Measurements from ENCODE around the gene EFCAB5. TPM values are rescaled to one million over a fixed set of nuclear protein-coding genes. Genes with fewer than 3 reads are reported as not detected.

The EFCAB5 gene
- total and polyA plus RNA-seq, 4 donors = under 0.01 to 0.05 TPM; not detected in 2

DNA sequence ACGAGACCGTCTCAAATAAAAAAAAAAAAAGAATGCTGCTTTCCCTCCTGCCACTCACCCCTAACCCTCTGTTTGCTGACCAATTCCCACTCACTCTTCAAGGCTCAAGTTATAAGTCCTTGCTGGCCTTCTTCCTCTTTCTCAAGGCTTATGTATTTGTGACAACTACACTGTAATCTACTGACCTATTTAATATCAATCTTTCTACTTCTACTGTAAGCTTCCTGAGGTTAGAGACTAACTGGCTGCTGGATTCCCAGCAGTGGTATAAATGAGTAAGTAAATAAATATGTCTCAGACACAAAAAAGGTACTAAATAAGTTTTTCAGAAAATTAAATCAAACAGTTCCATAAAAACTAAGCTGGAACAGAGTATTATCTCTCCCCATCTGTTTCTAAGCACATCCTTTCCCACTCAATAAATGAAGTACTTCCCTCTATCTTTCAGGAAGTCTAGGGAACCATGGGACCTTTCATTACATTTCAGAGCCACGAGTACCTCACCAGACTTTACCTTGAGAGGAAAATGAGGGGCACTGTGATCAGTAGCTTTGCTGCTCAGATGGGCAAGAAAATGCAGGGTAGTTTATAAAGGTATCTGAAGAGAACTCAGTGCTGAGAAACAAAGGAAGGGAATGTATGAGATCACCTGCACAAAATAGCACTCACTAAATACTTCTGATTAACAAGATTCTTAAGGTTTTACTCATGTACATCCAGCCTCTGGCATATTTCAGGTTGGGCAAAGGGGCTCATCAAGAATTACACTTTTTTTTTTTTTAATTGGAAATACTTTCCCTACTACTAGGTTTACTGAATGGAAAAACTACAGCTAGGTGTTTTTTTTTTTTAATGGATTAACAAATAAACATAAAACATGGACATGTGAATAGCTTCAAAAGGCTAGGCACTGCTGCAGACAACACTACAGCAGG is 22.2 kb upstream of the EFCAB5 start:
- H3K27ac ChIP-seq (ENCODE audit: low read depth in 1 of 2, low read length in 2 of 2) = no peak overlapping the region
- H3K9ac ChIP-seq (ENCODE audit: low read depth in 1 of 2, low read length in 2 of 2) = no peak overlapping the region
- TF ChIP-seq FOXA1 (IDR thresholded peaks at IDR 0.05) (no peak), RXRA (IDR thresholded peaks at IDR 0.05) (no peak), HNF4G (IDR thresholded peaks at IDR 0.05) (no peak), MAX (IDR thresholded peaks at IDR 0.05) (no peak), FOXA2 (IDR thresholded peaks at IDR 0.05) (no peak), YY1 (IDR thresholded peaks at IDR 0.05) (no peak), GABPA (IDR thresholded peaks at IDR 0.05 in 1 of 2, conservative IDR thresholded peaks at IDR 0.05 in 1 of 2) (no peak), ZBTB33 (IDR thresholded peaks at IDR 0.05) (no peak)
- H3K36me3 ChIP-seq (ENCODE audit: control insufficient read depth in 4 of 4, insufficient read depth in 3 of 4, low read depth in 1 of 4, low read length in 3 of 4) = no peaks in the 10 kb centered on the region
- no peaks in the 10 kb centered on the region for H3K27me3 ChIP-seq (ENCODE audit: control insufficient read depth in 4 of 4, insufficient read depth in 4 of 4, low read length in 3 of 4)
- 86% methylated on average over 3 of the region's 3 CpGs for WGBS
- no peak overlapping the region for H3K4me3 ChIP-seq (ENCODE audit: low read depth in 1 of 3, low read length in 3 of 3)
- H3K4me1 ChIP-seq (ENCODE audit: control insufficient read depth in 4 of 4, insufficient read depth in 4 of 4, low read length in 3 of 4) = peaks cover 0 to 4% (median 0%) of the 10 kb centered on the region in 4 donors
- no peaks in the 10 kb centered on the region for H3K9me3 ChIP-seq (ENCODE audit: control insufficient read depth in 4 of 4, low read length in 3 of 4)
- no peak for DNase-seq (ENCODE audit: low spot score)

- WGBS = 84% methylated on average over 1 of the region's 1 CpG
- no peak for TF ChIP-seq MAX (IDR thresholded peaks at IDR 0.05)
- TF ChIP-seq SP1 (IDR thresholded peaks at IDR 0.05) = no peak
- no peak for TF ChIP-seq REST (IDR thresholded peaks at IDR 0.05)
- no peak for TF ChIP-seq TAF1 (conservative IDR thresholded peaks at IDR 0.05)
- TF ChIP-seq JUND (IDR thresholded peaks at IDR 0.05) = no peak
- no peak for TF ChIP-seq GABPA (IDR thresholded peaks at IDR 0.05 in 1 of 2, conservative IDR thresholded peaks at IDR 0.05 in 1 of 2)
- no peak for TF ChIP-seq YY1 (IDR thresholded peaks at IDR 0.05)
- TF ChIP-seq FOXA1 (IDR thresholded peaks at IDR 0.05) = no peak
Observed at GRCh38 chr17:29924786-29925185, 16.6 kb upstream of the EFCAB5 start.

More at GRCh38 chr17:29924786-29925185, 16.6 kb upstream of the EFCAB5 start:
- H3K4me3 ChIP-seq (ENCODE audit: low read depth in 1 of 3, low read length in 3 of 3) = no peak overlapping the region
- DNase-seq (ENCODE audit: low spot score) = no peak
- H3K27ac ChIP-seq (ENCODE audit: low read depth in 1 of 2, low read length in 2 of 2) = no peak overlapping the region
- H3K27me3 ChIP-seq (ENCODE audit: control insufficient read depth in 4 of 4, insufficient read depth in 4 of 4, low read length in 3 of 4) = no peaks in the 10 kb centered on the region
- H3K9me3 ChIP-seq (ENCODE audit: control insufficient read depth in 4 of 4, low read length in 3 of 4) = no peaks in the 10 kb centered on the region
- H3K4me1 ChIP-seq (ENCODE audit: control insufficient read depth in 4 of 4, insufficient read depth in 4 of 4, low read length in 3 of 4) = peaks cover 0 to 14% (median 9%) of the 10 kb centered on the region in 4 donors
- H3K36me3 ChIP-seq (ENCODE audit: control insufficient read depth in 4 of 4, insufficient read depth in 3 of 4, low read depth in 1 of 4, low read length in 3 of 4) = no peaks in the 10 kb centered on the region
- no peak overlapping the region for H3K9ac ChIP-seq (ENCODE audit: low read depth in 1 of 2, low read length in 2 of 2)
